OCI-LY7 (cell line): Measurements from ENCODE around the gene PTPRU. TPM values are rescaled to one million over a fixed set of nuclear protein-coding genes. Genes with fewer than 3 reads are reported as not detected.

Experiments
- BruUV-seq: library from RNA; stranded (reverse); fragments of 400-500 nt; replicated peaks from 2 replicates; lab custom pipeline; 2021; lab: Mats Ljungman, UMichigan
- CTCF ChIA-PET: fragments of 300-600 bp; sonication (Branson Sonifier 250); formaldehyde crosslinking; loops from one replicate; lab custom pipeline; 2022; ENCODE audit warnings: antibody characterized with exemption; ENCODE audit not compliant: unreplicated experiment; lab: Charles Lee
- POLR2A ChIA-PET: fragments of 300-600 bp; sonication (Branson Sonifier 250); formaldehyde crosslinking; loops from one replicate; lab custom pipeline; 2022; ENCODE audit warnings: antibody characterized with exemption; lab: Charles Lee
- DNase-seq: peaks from one replicate; pipeline ENCODE4 v3.0.0-alpha.2; 2015; ENCODE audit warnings: low spot score
- H2AFZ ChIP-seq: fragments of 200-600 bp; sonication (generic), shearing (Covaris generic); 2 replicates; pipeline ENCODE4 v1.6.1; 2014; ENCODE audit warnings: mild to moderate bottlenecking, antibody characterized with exemption, low read length, moderate library complexity
- H3K27ac ChIP-seq: fragments of 200-600 bp; sonication (generic); 2 replicates; pipeline ENCODE4 v1.5.1; 2014; ENCODE audit warnings: mixed run types, low read depth, mild to moderate bottlenecking, moderate library complexity, low read length, inconsistent platforms; ENCODE audit not compliant: poor library complexity, severe bottlenecking
- H3K36me3 ChIP-seq: fragments of 200-600 bp; sonication (generic); 2 replicates; pipeline ENCODE4 v1.6.1; 2014; ENCODE audit warnings: mild to moderate bottlenecking, antibody characterized with exemption, low read length, moderate library complexity, mixed read lengths; ENCODE audit not compliant: insufficient read depth
- H3K4me1 ChIP-seq: fragments of 200-600 bp; sonication (generic); 2 replicates; pipeline ENCODE4 v1.5.1; 2014; ENCODE audit warnings: mild to moderate bottlenecking, low read length; ENCODE audit not compliant: insufficient read depth, poor library complexity, severe bottlenecking
- H3K4me2 ChIP-seq: fragments of 200-600 bp; sonication (generic); 2 replicates; pipeline ENCODE4 v1.6.1; 2014; ENCODE audit warnings: mild to moderate bottlenecking, low read length
- H3K4me3 ChIP-seq: fragments of 200-600 bp; sonication (generic); 2 replicates; pipeline ENCODE4 v1.5.1; 2014; ENCODE audit warnings: mild to moderate bottlenecking, low read depth, low read length; ENCODE audit not compliant: poor library complexity, severe bottlenecking
- H3K79me2 ChIP-seq: fragments of 200-600 bp; sonication (generic); 2 replicates; pipeline ENCODE4 v1.6.1; 2016; ENCODE audit warnings: low read depth, mild to moderate bottlenecking, low read length, moderate library complexity, mixed read lengths; ENCODE audit not compliant: insufficient read depth
- H3K9me2 ChIP-seq: fragments of 200-600 bp; sonication (generic); 2 replicates; pipeline ENCODE4 v1.6.1; 2016; ENCODE audit warnings: mild to moderate bottlenecking, low read length, mixed read lengths; ENCODE audit not compliant: insufficient read depth
- H3K9me3 ChIP-seq: fragments of 200-600 bp; sonication (generic); 2 replicates; pipeline ENCODE4 v1.6.1; 2014; ENCODE audit warnings: mild to moderate bottlenecking, mixed run types, low read length, mixed read lengths
- H4K20me1 ChIP-seq: fragments of 200-600 bp; sonication (generic); 2 replicates; pipeline ENCODE4 v1.6.1; 2014; ENCODE audit warnings: mild to moderate bottlenecking, antibody characterized with exemption, low read length, moderate library complexity, mixed read lengths; ENCODE audit not compliant: insufficient read depth
- CTCF ChIP-seq: fragments of 200-600 bp; sonication (generic); conservative IDR thresholded peaks from 2 replicates; pipeline ENCODE4 v1.5.1; 2014; ENCODE audit warnings: mild to moderate bottlenecking, antibody characterized with exemption, low read length, moderate library complexity, mixed read lengths
- EZH2phosphoT487 ChIP-seq: fragments of 200-600 bp; sonication (generic); IDR thresholded peaks from 2 replicates; pipeline ENCODE4 v1.6.1; 2018; ENCODE audit warnings: low read depth, borderline replicate concordance, mild to moderate bottlenecking, mixed run types, antibody characterized with exemption, low read length, moderate library complexity, mixed read lengths
- intact Hi-C: fragments of 100-400 bp; cut with micrococcal nuclease; formaldehyde crosslinking; loops from one replicate; pipeline ENCODE4 v1.10.0; 2022; ENCODE audit not compliant: unreplicated experiment
- total RNA-seq, 2 experiments: library from RNA; depleted of rRNA in 1 of 2; stranded (reverse); fragments of >200 nt in 1 of 2; shearing (Covaris generic) in 1 of 2; gene quantifications; 2 replicates each; pipeline ENCODE4 v1.2.3, GENCODE V29; 2014 to 2022

Gene PTPRU
- total RNA-seq, 2 experiments from 2014 or later: 2.5 to 4.6 TPM

- POLR2A ChIA-PET: no interaction called here
- no TSS peak for BruUV-seq
- Histone ChIP-seq H3K4me2 (no peak overlapping the region), H3K9me3 (no peaks in the 10 kb centered on the region), H3K27ac (no peak overlapping the region), H3K4me1 (no peaks in the 10 kb centered on the region), H3K36me3 (no peaks in the 10 kb centered on the region), H2AFZ (no peak overlapping the region), H3K4me3 (no peak overlapping the region), H4K20me1 (no peaks in the 10 kb centered on the region), H3K79me2 (no peaks in the 10 kb centered on the region), H3K9me2 (no peaks in the 10 kb centered on the region)
- TF ChIP-seq EZH2phosphoT487 (no peak), CTCF (peak; percentile 55)
- peak; percentile 17 for DNase-seq
- CTCF ChIA-PET: interaction anchor here (0.6 kb wide), 1 partner anchor 1462 kb away, joined by 3 read pairs; no protein-coding TSS in a partner anchor
- intact Hi-C loops: no loop called here
Observed at GRCh38 chr1:29245876-29246275, 9.6 kb downstream of the PTPRU start.

GRCh38 chr1:29247044-29247443 lies 10.7 kb downstream of the PTPRU start:
- Histone ChIP-seq H3K36me3 (no peaks in the 10 kb centered on the region), H3K4me1 (no peaks in the 10 kb centered on the region), H2AFZ (no peak overlapping the region), H3K4me3 (no peak overlapping the region), H4K20me1 (no peaks in the 10 kb centered on the region), H3K4me2 (no peak overlapping the region), H3K9me3 (no peaks in the 10 kb centered on the region), H3K9me2 (no peaks in the 10 kb centered on the region), H3K27ac (no peak overlapping the region), H3K79me2 (no peaks in the 10 kb centered on the region)
- DNase-seq: no peak
- intact Hi-C loops: no loop called here
- TF ChIP-seq CTCF (no peak), EZH2phosphoT487 (no peak)
- ChIA-PET CTCF (no interaction called here), POLR2A (no interaction called here)
- no TSS peak for BruUV-seq

GRCh38 chr1:29247571-29248273 lies 11.4 kb downstream of the PTPRU start:
- no peaks in the 10 kb centered on the region for H3K9me2 ChIP-seq
- no peaks in the 10 kb centered on the region for H3K79me2 ChIP-seq
- TF ChIP-seq CTCF (no peak), EZH2phosphoT487 (no peak)
- H4K20me1 ChIP-seq: no peaks in the 10 kb centered on the region
- H3K9me3 ChIP-seq: no peaks in the 10 kb centered on the region
- POLR2A ChIA-PET: no interaction called here
- no peak overlapping the region for H2AFZ ChIP-seq
- no TSS peak for BruUV-seq
- no peak overlapping the region for H3K4me3 ChIP-seq
- no peak for DNase-seq
- H3K4me2 ChIP-seq: no peak overlapping the region
- H3K27ac ChIP-seq: no peak overlapping the region
- no peaks in the 10 kb centered on the region for H3K36me3 ChIP-seq
- CTCF ChIA-PET: no interaction called here
- intact Hi-C loops: no loop called here
- H3K4me1 ChIP-seq: no peaks in the 10 kb centered on the region
